ENCODE measurements around the gene CTNNA2.

CTNNA2 gene

DNA sequence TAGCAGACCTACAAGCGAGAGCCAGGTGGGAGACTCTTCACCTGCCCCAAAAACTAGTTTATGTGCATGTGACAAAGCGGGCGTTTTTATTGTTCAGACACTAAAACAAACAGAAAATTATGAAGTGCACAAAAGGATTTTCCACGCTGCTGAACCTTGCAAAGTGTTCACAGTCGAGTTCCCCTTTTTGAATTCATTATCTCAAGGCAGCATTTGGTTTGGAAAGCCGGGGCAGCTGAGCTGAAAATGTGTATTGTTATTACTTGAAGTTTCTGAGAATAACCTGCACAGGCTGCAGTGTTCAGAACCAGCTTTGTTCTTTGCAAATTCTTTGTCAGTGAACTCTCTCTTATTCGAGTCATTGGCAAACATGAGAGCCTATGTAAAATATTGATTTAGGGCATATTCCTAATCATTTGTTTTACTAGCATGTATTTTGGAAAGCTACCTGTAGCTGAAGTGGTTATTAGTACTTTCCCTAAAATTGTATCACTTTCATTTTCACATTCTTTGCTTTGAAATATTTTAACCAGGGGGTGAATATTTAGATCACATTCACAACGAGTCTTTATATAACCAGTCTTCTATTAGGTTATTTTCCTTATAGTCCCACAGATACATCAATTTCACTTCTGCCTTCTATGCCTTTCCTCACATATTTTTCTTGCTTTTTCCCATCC is 732.2 kb downstream of the CTNNA2 start:
- TF ChIP-seq GLIS3 (CRISPR knock-in tag; IDR thresholded peaks at IDR 0.05) = no peak
- TF ChIP-seq, protein P1, sequence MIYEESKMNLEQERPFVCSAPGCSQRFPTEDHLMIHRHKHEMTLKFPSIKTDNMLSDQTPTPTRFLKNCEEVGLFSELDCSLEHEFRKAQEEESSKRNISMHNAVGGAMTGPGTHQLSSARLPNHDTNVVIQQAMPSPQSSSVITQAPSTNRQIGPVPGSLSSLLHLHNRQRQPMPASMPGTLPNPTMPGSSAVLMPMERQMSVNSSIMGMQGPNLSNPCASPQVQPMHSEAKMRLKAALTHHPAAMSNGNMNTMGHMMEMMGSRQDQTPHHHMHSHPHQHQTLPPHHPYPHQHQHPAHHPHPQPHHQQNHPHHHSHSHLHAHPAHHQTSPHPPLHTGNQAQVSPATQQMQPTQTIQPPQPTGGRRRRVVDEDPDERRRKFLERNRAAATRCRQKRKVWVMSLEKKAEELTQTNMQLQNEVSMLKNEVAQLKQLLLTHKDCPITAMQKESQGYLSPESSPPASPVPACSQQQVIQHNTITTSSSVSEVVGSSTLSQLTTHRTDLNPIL (CRISPR knock-in tag; IDR thresholded peaks at IDR 0.05; ENCODE audit: low read depth) = no peak
- TF ChIP-seq ZNF70 (CRISPR knock-in tag; IDR thresholded peaks at IDR 0.05) = no peak
- no peak for TF ChIP-seq CSDC2 (CRISPR knock-in tag; IDR thresholded peaks at IDR 0.05)
- no peak for TF ChIP-seq BACH2 (CRISPR knock-in tag; IDR thresholded peaks at IDR 0.05; ENCODE audit: borderline replicate concordance)
- ATAC-seq = no peak

DNA sequence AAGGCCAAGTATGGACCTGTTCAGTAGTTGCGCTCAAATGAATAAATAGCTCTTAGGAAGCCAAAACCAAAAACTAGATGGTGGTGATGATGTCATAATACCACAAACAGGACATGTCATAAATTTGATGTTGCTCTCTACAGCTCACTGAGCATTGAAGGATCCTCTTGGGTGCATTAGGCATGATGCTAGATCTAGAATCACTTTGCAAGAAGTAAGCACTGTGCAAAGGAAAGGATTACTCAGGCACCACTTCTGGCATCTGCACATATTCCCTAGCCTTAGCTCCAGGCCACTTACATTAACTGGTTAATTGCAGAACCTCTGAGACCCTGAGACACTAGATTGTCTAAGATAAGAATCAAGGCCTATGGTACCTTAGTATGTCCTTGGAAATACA is 733.7 kb downstream of the CTNNA2 start:
- ATAC-seq = no peak
- no peak for TF ChIP-seq ISL1 (CRISPR knock-in tag; IDR thresholded peaks at IDR 0.05)
- no peak for TF ChIP-seq ZNF70 (CRISPR knock-in tag; IDR thresholded peaks at IDR 0.05)
- no peak for TF ChIP-seq ZNF8 (CRISPR knock-in tag; IDR thresholded peaks at IDR 0.05)
- TF ChIP-seq OSR1 (CRISPR knock-in tag; IDR thresholded peaks at IDR 0.05) = no peak
- TF ChIP-seq ZFP30 (CRISPR knock-in tag; IDR thresholded peaks at IDR 0.05) = no peak
- TF ChIP-seq ZNF565 (CRISPR knock-in tag; conservative IDR thresholded peaks at IDR 0.05; ENCODE audit: low read depth) = no peak
- no peak for TF ChIP-seq PPARA (CRISPR knock-in tag; IDR thresholded peaks at IDR 0.05; ENCODE audit: borderline replicate concordance)
- TF ChIP-seq ESRRG (CRISPR knock-in tag; IDR thresholded peaks at IDR 0.05) = no peak
- no peak for TF ChIP-seq ZFP3 (CRISPR knock-in tag; IDR thresholded peaks at IDR 0.05)
- TF ChIP-seq ZC3H10 (CRISPR knock-in tag; IDR thresholded peaks at IDR 0.05) = no peak
- no peak for TF ChIP-seq BACH2 (CRISPR knock-in tag; IDR thresholded peaks at IDR 0.05; ENCODE audit: borderline replicate concordance)
- TF ChIP-seq TCF4 (CRISPR knock-in tag; IDR thresholded peaks at IDR 0.05; ENCODE audit: borderline replicate concordance) = no peak
- TF ChIP-seq, protein P2, sequence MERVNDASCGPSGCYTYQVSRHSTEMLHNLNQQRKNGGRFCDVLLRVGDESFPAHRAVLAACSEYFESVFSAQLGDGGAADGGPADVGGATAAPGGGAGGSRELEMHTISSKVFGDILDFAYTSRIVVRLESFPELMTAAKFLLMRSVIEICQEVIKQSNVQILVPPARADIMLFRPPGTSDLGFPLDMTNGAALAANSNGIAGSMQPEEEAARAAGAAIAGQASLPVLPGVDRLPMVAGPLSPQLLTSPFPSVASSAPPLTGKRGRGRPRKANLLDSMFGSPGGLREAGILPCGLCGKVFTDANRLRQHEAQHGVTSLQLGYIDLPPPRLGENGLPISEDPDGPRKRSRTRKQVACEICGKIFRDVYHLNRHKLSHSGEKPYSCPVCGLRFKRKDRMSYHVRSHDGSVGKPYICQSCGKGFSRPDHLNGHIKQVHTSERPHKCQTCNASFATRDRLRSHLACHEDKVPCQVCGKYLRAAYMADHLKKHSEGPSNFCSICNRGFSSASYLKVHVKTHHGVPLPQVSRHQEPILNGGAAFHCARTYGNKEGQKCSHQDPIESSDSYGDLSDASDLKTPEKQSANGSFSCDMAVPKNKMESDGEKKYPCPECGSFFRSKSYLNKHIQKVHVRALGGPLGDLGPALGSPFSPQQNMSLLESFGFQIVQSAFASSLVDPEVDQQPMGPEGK (CRISPR knock-in tag; IDR thresholded peaks at IDR 0.05; ENCODE audit: borderline replicate concordance) = no peak
- TF ChIP-seq, protein P3, sequence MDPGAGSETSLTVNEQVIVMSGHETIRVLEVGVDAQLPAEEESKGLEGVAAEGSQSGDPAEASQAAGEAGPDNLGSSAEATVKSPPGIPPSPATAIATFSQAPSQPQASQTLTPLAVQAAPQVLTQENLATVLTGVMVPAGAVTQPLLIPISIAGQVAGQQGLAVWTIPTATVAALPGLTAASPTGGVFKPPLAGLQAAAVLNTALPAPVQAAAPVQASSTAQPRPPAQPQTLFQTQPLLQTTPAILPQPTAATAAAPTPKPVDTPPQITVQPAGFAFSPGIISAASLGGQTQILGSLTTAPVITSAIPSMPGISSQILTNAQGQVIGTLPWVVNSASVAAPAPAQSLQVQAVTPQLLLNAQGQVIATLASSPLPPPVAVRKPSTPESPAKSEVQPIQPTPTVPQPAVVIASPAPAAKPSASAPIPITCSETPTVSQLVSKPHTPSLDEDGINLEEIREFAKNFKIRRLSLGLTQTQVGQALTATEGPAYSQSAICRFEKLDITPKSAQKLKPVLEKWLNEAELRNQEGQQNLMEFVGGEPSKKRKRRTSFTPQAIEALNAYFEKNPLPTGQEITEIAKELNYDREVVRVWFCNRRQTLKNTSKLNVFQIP (CRISPR knock-in tag; IDR thresholded peaks at IDR 0.05; ENCODE audit: borderline replicate concordance, low read depth) = no peak
- no peak for TF ChIP-seq ARNTL (CRISPR knock-in tag; IDR thresholded peaks at IDR 0.05; ENCODE audit: borderline replicate concordance, low read depth)
- no peak for TF ChIP-seq GLIS3 (CRISPR knock-in tag; IDR thresholded peaks at IDR 0.05)
- TF ChIP-seq SNAI2 (CRISPR knock-in tag; IDR thresholded peaks at IDR 0.05) = no peak
- no peak for TF ChIP-seq RARB (CRISPR knock-in tag; IDR thresholded peaks at IDR 0.05)

DNA sequence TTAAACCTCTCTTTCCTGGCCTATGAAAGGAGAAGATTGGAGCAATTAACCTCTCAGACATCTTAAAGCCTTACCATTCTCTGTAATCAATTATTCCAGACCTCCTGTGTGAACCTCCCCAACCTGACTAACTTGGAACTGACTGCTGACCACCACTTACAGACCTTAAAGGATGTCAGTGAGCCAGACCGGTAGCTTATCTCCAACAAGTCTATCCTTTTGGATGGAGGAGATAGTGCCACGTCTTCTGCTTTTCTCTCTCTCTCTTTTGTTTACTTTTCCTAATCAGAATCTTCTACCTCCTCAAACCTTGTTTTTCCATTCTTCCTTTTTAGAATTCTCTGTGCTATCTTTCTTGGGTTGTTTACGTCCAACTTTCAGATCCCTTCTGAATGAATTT is 734.5 kb downstream of the CTNNA2 start:
- TF ChIP-seq GLIS3 (CRISPR knock-in tag; IDR thresholded peaks at IDR 0.05) (no peak), TOX (CRISPR knock-in tag; IDR thresholded peaks at IDR 0.05; ENCODE audit: borderline replicate concordance) (no peak), ESRRG (CRISPR knock-in tag; IDR thresholded peaks at IDR 0.05) (no peak), RARB (CRISPR knock-in tag; IDR thresholded peaks at IDR 0.05) (no peak), ARNTL (CRISPR knock-in tag; IDR thresholded peaks at IDR 0.05; ENCODE audit: borderline replicate concordance, low read depth) (no peak), ZC3H10 (CRISPR knock-in tag; IDR thresholded peaks at IDR 0.05) (no peak), ISL1 (CRISPR knock-in tag; IDR thresholded peaks at IDR 0.05) (no peak), CSDC2 (CRISPR knock-in tag; IDR thresholded peaks at IDR 0.05) (no peak), OSR1 (CRISPR knock-in tag; IDR thresholded peaks at IDR 0.05) (no peak), BACH2 (CRISPR knock-in tag; IDR thresholded peaks at IDR 0.05; ENCODE audit: borderline replicate concordance) (no peak)
- TF ChIP-seq, protein P2 (CRISPR knock-in tag; IDR thresholded peaks at IDR 0.05; ENCODE audit: borderline replicate concordance) = no peak
- no peak for ATAC-seq

DNA sequence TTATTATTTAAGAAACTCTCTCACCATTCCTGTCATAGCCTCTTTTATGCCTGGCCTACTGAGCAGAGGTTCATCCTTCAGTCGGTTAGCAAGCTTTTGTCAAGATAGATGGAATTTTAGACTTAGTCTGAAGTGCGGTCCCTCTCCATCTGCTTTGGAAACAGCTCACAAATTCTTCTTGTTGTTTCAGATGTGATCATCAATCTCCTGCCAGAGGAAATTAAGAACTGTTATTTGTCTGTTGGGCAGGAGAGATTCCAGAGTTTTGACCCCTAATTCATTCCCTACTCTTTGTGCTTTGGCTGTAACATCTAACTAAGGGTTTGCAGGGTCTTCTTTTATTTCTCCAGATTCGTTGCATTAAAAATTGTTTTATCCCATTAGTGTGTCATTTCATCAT is 735.3 kb downstream of the CTNNA2 start:
- TF ChIP-seq TOX (CRISPR knock-in tag; IDR thresholded peaks at IDR 0.05; ENCODE audit: borderline replicate concordance) (no peak), ZFP3 (CRISPR knock-in tag; IDR thresholded peaks at IDR 0.05) (no peak), ARNTL (CRISPR knock-in tag; IDR thresholded peaks at IDR 0.05; ENCODE audit: borderline replicate concordance, low read depth) (no peak), ZFP30 (CRISPR knock-in tag; IDR thresholded peaks at IDR 0.05) (no peak), ESRRG (CRISPR knock-in tag; IDR thresholded peaks at IDR 0.05) (no peak), CSDC2 (CRISPR knock-in tag; IDR thresholded peaks at IDR 0.05) (no peak), PPARA (CRISPR knock-in tag; IDR thresholded peaks at IDR 0.05; ENCODE audit: borderline replicate concordance) (no peak), SNAI2 (CRISPR knock-in tag; IDR thresholded peaks at IDR 0.05) (no peak)
- TF ChIP-seq, protein P2 (CRISPR knock-in tag; IDR thresholded peaks at IDR 0.05; ENCODE audit: borderline replicate concordance) = no peak
- TF ChIP-seq, protein P4, sequence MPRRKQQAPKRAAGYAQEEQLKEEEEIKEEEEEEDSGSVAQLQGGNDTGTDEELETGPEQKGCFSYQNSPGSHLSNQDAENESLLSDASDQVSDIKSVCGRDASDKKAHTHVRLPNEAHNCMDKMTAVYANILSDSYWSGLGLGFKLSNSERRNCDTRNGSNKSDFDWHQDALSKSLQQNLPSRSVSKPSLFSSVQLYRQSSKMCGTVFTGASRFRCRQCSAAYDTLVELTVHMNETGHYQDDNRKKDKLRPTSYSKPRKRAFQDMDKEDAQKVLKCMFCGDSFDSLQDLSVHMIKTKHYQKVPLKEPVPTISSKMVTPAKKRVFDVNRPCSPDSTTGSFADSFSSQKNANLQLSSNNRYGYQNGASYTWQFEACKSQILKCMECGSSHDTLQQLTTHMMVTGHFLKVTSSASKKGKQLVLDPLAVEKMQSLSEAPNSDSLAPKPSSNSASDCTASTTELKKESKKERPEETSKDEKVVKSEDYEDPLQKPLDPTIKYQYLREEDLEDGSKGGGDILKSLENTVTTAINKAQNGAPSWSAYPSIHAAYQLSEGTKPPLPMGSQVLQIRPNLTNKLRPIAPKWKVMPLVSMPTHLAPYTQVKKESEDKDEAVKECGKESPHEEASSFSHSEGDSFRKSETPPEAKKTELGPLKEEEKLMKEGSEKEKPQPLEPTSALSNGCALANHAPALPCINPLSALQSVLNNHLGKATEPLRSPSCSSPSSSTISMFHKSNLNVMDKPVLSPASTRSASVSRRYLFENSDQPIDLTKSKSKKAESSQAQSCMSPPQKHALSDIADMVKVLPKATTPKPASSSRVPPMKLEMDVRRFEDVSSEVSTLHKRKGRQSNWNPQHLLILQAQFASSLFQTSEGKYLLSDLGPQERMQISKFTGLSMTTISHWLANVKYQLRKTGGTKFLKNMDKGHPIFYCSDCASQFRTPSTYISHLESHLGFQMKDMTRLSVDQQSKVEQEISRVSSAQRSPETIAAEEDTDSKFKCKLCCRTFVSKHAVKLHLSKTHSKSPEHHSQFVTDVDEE (CRISPR knock-in tag; IDR thresholded peaks at IDR 0.05) = no peak
- no peak for ATAC-seq
